Panc1 (cell line): Measurements from ENCODE around the gene SH3PXD2A.

ENCODE experiments used
- CTCF ChIP-seq: fragments of 450-650 bp; IDR thresholded peaks from 2 replicates; pipeline ENCODE4 v1.5.1; 2017; ENCODE audit warnings: mild to moderate bottlenecking
- POLR2AphosphoS5 ChIP-seq: IDR thresholded peaks from 2 replicates; pipeline ENCODE4 v1.6.1; 2012; ENCODE audit warnings: mild to moderate bottlenecking, low read depth, low read length, moderate library complexity
- REST ChIP-seq, 2 experiments: IDR thresholded peaks; 2 replicates each; pipeline ENCODE4 v1.6.1; 2011 to 2012; ENCODE audit warnings: low read depth in 2 of 2, control low read depth in 1 of 2, low read length in 1 of 2, mild to moderate bottlenecking in 1 of 2, moderate library complexity in 1 of 2; ENCODE audit not compliant: insufficient read depth in 1 of 2
- SIN3A ChIP-seq: IDR thresholded peaks from 2 replicates; pipeline ENCODE4 v1.6.1; 2012; ENCODE audit warnings: low read depth, mild to moderate bottlenecking, low read length, moderate library complexity, borderline replicate concordance; ENCODE audit not compliant: insufficient read depth

- no peak for TF ChIP-seq CTCF
- no peak for TF ChIP-seq POLR2AphosphoS5
- TF ChIP-seq REST (IDR thresholded peaks at IDR 0.05; ENCODE audit: insufficient read depth in 1 of 2, low read depth in 2 of 2, low read length in 1 of 2): no peak
- no peak for TF ChIP-seq SIN3A
These were observed 28.5 kb downstream of the SH3PXD2A start for GRCh38 chr10:103826885-103827284.
